HG02571 (cell line): Measurements from ENCODE around the gene OR2S2.

Experiments used
- ATAC-seq: cut with Tn5 transposase; IDR thresholded peaks from one replicate; pipeline ENCODE4 v1.9.1; 2021; ENCODE audit warnings: mild to moderate bottlenecking, moderate library complexity; ENCODE audit not compliant: unreplicated experiment

The OR2S2 gene

DNA sequence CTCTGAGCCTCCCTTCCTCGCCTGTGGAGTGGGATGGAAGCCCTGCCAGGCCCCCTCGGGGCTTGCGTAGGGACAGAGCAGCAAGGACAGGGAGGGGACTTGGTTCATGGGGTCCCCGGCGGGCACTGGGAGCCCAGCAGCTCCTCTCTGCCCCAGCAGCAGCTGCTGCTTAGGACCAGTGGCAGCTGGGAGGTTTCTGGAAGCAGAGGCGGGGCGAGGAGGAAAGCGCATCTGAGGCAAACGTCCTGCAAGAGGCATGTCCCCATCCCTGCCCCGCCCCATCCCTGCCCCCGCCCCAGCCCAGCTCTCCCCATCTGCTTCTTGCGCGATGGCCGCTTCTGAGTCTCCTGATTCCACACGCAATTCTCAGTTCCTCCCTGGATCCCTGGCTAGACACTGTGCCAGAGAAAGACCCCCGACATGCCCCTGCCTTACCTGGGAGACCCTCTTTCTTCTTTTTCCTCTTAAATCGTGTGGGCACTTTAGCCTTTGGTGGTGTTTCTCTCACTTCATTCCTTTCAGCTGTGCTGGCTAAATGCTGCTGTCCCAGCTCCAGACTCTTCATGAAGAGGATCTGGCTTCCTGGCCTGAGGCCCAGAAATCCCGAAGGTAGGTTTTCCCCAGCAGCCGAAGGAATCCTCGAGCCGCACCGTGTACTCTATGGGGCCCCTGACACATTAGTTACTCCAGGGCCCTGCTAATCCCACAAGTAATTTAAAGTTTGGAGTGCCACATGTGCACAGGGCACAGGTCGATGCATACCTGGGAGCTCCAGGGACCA lies 4.4 kb upstream of the OR2S2 start:
- ATAC-seq = no peak

DNA sequence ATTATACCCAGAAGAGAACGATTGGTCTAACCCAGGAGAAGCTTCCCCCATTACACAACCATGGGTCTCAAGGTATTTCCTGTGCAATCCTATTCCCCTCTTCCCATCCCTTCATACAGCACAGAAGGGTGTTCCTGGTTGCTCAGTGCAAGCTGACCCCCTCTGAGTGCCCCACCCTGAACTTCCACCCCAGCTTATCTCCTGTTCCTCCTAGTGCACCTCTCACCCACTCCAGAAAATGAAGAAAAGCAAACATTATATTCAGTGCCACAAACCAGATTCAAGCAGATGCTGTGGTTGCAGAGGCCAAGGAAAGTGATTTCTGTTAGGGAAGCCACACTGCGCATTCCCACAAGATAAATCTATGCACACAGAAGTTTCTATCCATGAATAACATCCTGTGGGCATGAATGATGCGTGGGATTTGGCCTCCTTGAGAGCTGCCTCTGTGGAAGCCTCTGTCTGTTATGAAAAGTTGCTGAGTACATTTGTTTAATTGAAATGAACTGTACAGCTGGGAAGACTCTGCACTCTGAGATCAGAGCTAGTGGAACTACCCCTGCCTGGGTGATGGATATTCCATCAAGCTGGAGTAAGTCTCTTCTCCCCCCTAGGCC lies 2.2 kb upstream of the OR2S2 start:
- ATAC-seq = no peak

DNA sequence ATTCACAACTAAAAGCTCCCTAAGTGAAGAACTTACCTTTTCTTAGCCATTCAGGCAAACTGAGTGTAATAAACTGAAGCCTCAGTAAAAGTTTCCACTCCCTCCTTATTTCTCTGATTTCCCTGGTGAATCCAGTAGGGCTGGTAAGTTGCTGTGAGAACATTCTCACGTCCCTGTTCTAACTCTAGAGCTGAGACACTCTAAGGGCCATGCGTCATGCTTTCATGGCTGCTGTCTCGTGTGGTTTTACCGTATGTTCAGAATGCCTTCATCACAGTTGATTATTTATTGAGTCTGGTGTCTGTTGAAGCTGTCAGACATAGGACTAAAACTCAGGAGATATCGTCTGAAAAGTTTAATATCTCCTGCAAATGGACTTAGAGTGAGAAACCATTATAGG lies 1.3 kb downstream of the OR2S2 start:
- no peak for ATAC-seq

DNA sequence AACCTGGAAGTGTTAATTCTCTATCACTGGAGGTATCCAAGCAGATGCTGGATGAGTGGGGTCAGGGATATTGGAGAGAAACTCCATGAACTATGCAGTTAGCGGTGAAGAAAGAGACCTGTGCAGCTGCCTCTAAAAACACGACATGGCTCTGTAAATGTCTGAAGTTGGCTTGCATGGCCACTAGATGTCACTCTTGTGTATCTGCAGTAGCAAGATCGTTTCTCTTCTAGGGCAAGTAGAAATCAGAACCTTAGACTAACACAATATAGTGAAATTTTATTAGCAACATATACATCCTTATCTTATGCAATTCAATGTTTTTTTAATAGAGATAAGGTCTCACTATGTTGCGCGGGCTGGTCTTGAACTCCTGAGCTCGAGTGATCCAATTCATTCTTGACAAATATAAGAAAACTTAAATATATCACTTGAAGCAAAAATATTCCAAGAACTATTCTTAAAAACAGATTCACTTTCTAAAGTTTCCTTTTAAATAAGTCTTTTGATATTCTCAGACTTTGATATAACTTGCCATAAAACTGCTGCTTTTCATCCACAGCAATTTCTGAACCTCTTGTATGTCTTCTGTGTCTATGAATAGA lies 2.9 kb downstream of the OR2S2 start:
- ATAC-seq = no peak

DNA sequence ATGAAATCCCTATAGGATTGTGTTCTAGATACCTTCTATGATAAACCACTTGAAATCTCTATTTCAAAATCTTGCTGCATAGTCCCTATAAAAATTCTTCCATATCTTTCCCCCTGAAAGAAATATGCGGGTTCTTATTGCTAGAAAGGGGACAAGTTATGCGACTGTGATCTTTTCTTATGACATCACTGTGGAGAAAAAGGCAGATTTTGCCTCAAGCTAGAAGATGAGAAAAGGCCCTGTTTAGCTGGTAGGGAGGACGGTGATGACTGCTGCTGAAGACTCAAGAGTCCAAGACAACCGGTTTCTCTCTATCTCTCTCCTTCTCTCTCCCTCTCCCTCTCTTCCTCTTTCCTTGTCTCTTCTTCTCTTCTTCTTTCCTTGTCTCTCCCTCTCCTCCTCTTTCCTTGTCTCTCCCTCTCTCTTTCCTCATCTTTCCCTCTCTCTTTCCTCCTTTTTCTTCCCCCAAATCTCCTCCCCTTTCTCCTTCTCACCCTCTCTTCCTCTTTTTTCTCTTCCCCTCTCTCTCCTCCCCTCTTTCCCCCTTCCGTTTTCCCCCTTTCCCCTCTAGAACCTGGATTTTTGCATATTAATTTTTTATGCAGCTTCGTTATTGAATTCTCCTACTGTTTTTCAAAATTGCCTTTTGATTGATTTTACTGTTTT lies 5.3 kb downstream of the OR2S2 start:
- no peak for ATAC-seq

DNA sequence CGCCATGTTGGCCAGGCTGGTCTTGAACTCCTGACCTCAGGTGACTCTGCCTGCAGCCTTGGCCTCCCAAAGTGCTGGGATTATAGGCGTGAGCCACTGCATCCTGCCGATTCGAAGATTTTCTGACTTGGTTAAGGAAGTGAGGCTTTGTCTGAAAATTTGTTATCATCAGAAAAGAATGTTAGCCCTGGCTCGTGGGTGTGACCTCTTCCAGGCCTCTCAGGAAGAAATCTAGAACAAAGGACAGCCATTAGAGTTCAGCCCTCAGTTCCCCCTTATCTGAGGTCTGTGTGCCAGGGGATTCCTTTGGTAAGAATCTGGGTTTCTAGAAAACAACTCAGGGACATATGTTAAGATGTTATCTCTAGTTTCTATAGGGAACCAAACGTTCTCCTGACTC lies 6.2 kb downstream of the OR2S2 start:
- ATAC-seq = no peak

DNA sequence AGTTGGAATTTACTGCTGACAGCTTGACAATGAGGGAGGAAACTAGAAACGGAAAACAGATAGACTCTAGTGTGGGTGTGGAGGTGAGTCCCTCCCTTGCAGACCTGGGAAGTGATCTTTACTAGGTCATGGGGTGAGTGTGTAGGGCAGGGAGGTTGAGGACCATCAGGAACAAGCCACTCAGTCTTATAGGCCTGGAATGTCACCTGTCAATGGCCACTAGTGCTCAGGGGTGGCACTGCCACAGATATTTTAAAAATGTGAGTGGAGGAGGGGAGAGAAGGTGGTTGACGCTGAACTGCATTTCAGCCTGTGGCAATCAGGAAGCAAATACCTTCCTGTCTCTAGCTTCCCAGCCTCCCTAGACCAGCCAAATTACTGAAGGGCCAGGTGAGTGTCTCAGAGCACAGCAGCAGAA lies 9.0 kb downstream of the OR2S2 start:
- no peak for ATAC-seq

DNA sequence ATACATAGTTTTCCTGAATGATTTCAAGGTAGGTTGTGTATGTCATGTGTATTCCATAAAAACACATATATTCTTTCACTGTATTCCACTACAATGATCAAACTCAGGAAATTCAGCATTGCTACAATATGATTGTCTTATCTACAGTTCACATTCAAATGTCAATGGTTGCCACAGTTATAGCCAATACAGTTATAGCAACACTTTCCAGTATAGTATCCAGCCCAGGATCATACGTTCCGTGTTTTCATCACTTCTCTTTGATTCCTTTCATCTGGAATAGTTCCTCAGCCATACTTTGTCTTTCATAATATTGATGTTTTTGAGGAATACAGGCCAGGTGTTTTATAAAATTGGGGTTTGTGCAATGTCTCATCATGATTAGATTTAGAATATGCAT lies 9.5 kb downstream of the OR2S2 start:
- no peak for ATAC-seq

DNA sequence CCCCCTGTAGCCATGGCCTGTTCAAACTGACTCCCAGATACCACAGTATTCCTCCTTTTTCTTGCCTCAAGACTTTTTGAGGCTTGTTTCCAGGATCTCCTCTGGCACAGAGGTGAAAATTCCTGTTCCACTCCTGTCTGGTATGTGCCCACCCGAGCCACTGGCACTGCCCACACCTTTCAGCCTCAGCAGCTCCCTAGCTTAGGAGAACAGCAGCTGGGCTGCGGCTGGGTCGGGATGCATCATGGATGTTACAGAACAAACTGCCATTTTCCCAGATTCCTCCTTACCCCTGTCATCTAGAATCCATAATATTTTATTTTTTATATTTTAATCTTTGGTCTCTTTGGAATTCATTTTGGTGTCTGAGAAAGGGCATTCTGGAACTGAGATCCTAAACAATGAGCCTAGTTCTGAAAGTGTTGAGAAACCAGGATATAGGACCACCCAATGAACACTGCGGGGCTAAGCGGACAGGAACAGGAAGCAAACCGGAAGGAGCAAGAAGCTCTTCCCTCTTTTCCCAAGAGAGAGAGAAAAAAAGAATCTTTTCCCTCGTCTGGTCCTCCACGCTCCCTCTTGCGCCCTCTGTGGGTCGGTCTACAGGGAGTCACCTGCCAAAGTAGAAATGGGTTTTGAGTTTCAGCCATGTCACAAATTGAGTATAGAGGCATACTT lies 12.5 kb downstream of the OR2S2 start:
- ATAC-seq = no peak

DNA sequence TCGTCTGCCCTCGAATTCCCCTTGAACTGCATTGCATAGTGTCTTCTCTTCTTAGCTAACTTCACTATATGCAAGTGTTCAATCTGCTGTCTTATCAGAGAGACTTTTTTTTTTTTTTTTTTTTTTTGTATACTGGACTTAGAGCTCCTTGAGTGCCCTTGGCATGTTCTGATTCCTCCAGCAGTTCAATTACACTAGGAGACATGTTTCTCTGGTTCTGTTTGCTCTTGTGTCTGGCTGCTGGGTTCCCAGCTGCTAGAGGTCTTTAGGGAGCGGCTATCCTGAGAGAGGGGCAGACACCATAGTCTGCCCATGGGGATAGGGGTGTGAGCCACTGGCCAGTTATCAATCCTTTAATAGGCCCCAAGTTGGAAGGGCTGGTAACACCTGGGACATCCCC lies 13.1 kb downstream of the OR2S2 start:
- no peak for ATAC-seq

DNA sequence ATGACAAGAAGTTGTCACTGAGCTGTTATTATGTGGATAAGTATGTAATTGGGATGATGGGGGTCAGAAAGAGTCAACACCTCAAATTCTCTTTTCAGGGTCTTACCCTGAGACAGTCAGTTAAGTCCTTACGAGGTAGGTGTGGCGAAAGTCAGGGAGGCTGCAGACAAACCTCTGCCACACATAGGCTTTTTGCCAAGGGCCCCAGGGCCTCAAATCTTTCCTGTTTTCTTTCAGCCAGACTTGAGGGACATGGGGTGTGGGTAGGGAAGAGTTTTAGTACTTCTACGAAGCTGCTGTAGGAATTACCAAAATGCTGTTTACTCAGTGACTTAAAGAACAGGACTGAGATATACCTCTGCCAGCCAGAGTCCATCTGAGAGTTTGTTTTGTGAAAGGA lies 13.8 kb downstream of the OR2S2 start:
- ATAC-seq = no peak

DNA sequence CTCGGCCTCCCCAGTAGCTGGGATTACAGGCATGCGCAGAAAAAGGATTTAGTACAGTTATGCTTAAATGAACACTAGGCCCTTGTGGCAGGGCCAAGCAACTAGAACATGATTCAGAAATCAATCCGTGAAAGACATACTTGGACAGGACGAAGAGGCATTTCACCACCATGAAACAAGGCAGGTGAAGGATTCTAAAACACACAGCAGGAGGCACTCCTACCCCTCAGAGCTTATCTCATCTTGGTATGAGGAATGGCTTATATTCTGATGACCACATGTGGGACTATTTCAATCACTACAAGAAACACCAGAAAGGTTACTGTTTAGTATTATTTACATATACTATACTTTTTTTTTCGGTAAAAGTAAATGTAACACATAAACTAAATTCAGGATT lies 15.7 kb downstream of the OR2S2 start:
- no peak for ATAC-seq

DNA sequence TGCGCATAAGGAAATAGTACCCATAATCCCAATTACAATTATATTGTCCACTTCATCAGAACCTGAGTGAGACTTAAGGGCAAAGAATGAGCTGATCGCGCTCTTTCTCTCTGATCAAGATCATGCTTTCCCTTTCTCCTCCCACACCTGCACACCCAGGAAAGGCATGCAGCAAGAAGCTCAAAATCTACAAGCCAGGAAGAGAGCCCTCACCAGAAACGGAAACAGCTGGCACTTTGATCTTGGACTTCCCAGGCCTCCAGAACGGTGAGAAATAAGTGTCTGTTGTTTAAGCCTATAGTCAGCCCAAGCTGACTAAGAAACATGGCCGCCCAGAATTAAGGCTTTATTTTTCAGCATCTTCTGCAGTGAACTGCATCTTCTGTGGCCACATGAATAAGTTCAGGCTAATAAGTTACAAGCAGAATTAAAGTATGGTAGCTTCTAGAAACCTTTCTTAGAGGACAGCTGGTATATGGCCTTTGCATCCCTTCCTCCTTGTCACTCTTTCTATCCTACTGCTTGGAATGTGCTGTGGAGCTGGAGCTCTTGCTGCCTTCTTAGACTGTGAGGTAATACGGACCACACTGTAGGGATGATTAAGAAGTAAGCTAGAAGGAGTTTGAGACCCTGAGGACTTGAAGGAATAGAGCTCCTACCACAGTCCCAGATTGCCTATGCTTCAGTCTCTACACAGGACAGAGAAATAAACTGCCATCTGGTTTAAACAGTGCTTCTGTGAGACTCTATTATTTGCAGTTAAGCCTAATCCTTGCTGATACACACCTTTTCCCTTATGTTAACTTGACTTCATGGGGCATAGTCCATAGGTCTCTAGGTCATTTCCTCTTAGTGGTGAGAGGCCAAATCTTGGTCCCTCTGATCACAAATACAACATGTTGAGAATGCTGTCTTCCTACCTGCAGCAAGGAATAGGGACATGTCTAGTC lies 17.2 kb downstream of the OR2S2 start:
- ATAC-seq = no peak

DNA sequence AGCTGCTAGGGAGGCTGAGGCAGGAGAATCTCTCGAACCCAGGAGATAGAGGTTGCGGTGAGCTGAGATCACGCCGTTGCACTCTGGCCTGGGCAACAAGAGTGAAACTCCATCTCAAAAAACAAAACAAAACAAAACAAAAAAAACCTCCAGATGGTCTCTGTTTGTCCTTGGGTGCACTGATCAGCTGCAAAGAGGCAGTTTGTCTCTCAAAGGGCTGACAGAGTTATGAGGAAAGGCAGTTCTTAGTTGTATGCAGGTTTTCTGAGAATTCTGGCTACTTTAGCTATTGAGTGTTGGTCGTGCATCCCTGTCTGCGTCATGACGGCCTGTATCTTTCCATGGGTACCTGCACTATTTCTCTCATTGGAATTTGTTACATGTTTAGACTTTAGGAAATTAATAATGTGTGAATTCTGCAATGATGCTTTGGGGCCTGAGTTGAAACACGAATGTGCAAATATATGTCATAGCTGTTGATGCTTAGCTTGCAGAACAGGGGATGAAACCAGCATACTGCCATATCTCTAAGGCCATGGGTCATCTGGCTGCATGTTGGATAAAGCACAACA lies 18.2 kb downstream of the OR2S2 start:
- no peak for ATAC-seq

DNA sequence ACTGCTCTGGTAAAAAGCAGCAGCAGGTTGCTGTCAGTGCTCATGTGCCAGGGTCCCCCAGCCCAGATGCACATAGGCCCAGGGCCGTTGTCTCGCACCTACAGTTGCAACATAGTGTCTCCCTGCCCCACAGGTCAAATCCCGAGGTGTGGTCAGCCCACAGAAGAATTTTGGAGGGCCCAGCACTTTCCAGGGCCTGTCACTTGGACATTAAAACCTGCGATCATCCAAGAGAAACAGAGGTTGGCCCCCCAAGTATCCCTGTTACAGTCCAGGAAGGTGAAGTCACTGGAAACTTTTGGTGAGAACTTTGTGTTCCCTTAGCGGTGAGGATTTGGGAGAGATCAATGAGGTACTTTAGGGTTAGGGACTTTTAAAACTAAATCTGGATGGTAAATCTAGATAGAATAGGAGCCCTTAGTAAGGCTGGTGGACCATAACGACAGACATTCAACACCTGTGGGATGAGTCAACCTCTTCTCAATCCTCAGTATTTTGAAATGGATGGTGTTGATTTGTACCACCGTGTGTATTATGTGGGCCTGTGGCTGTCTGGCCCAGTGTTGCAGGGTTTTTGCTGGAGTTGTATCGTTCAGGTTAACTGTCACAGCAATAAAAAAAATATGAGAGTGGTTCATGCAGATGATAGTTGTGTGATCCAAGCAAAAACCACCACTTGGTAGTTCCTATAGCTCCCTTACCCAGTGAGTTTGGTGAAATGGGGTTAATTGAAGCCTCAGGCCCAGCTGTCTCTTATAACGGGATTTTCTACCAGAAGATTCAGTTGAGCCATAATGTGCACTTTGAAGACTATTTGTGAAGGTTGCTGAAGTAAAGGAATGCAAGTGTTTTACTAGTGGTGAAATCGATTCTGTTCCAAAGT lies 19.2 kb downstream of the OR2S2 start:
- no peak for ATAC-seq

DNA sequence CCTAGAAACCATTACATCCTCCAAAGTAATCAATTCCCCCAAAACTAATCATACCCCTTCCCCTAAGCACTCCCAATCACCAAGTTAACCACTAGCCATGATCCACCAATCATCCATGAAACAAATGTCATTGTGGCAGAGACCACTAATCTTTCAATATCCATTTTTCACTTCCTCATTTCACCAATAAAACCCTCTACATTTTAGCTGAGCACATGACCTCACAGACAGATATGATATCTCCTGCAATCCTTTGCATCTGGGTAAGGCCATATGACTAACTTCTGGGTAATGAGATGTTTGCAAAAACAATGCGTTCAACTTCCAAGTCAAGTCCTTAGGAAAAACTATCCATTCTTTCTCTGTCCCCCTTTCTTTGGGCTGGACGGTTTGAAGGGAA lies 20.7 kb downstream of the OR2S2 start:
- no peak for ATAC-seq

DNA sequence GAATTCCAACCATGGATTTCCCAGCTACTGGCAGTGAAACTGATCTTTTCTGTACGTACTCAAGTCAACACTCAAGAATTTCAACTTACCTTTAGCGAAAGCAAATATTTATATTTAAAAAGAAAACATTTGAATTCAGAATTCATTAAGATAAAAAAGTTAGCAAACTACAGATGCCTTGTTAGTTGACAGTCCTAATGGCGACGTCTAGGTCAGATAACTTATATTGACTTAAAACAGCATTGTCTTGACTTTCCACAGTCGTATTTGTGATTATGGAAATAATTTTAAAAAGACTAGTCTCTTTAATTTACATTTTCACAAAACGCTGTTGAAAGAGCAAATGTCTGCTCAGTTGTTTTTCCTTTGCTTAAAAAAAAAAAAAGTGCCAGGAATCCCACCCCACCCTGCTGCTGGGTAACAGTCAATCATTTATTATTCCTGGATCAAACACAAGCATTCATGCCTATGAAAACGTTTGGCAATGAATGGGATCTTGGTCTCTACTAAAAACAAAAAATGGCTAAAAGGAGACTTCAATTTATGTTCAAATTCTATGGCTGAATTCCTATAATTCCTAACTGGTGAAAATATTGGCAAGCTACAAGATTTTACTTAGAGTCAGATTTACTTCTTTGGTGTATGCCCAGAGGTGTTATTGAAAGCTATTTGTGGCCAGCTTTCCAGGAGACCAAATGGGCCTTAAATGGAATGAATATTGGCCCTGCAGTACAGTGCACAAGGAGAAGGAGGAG lies 22.0 kb downstream of the OR2S2 start:
- no peak for ATAC-seq

DNA sequence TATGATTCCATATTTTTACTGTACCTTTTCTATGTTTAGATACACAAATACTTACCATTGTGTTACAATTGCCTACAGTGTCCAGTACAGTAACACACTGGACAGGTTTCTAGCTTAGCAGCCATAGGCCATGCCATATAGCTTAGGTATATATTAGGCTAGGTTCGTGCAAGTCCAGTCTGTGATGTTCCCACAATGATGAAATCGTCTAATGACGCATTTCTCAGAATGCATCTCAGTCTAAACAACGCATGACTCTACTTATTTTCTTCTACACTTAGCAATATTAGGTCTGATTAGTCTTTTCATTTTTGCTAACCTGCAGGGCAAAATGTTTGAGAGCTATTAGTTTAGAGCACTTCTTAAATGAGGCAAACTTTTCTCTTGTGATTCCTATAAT lies 22.7 kb downstream of the OR2S2 start:
- ATAC-seq = no peak
